Measurements from ENCODE around the gene MAPKAPK5. TPM values are rescaled to one million over a fixed set of nuclear protein-coding genes. Genes with fewer than 3 reads are reported as not detected.
"Not testable (repeated sequence)": the region's sequence is repeated elsewhere in the genome, so short reads cannot be mapped to it uniquely, and the experiment has no call there.

The MAPKAPK5 gene
- total and polyA plus RNA-seq, 12 donors: 9.1 to 28.6 (median 23.4) TPM

- H3K4me1 ChIP-seq: peaks cover 0 to 28% (median 5%) of the 10 kb centered on the region in 9 donors
- peak in 3 of 8 donors; percentile 24 to 46 (median 39) for ATAC-seq
- intact Hi-C loops (cut with DNase I); DNase-seq; H3K4me3 ChIP-seq; H3K36me3 ChIP-seq; H3K9me3 ChIP-seq; H3K27me3 ChIP-seq: not testable (repeated sequence)
- TF ChIP-seq CTCF (IDR thresholded peaks at IDR 0.05): peak in 7 of 9 donors; percentile 26 to 47 (median 41)
- WGBS, 2 donors: 48% methylated on average over 4 of the region's 4 CpGs
- H3K27ac ChIP-seq: peak overlapping the region in 1 of 10 donors; percentile 36
Measured at GRCh38 chr12:111824312-111824711, 17.7 kb upstream of the MAPKAPK5 start.

- H3K27ac ChIP-seq: no peak overlapping the region
- 80 to 82% methylated on average over 5 of the region's 5 CpGs for WGBS, 2 donors
- no peak overlapping the region for H3K4me3 ChIP-seq
- DNase-seq (no peak), ATAC-seq (no peak)
- H3K4me1 ChIP-seq: peaks cover 0 to 28% (median 0%) of the 10 kb centered on the region in 9 donors
- intact Hi-C loops (cut with DNase I): no loop called here
- H3K9me3 ChIP-seq: no peaks in the 10 kb centered on the region
- H3K27me3 ChIP-seq: no peaks in the 10 kb centered on the region
- H3K36me3 ChIP-seq: no peaks in the 10 kb centered on the region
- no peak for TF ChIP-seq CTCF (IDR thresholded peaks at IDR 0.05)
Measured at GRCh38 chr12:111825509-111825908, 16.5 kb upstream of the MAPKAPK5 start.

- intact Hi-C loops (cut with DNase I): no loop called here
- WGBS, 2 donors: 78 to 79% methylated on average over 3 of the region's 3 CpGs
- ATAC-seq: no peak
Measured at GRCh38 chr12:111826316-111826715, 15.7 kb upstream of the MAPKAPK5 start.

GRCh38 chr12:111826992-111827391 is 15.0 kb upstream of the MAPKAPK5 start:
- ATAC-seq (no peak), DNase-seq (no peak)
- no peak overlapping the region for H3K4me3 ChIP-seq
- intact Hi-C loops (cut with DNase I): no loop called here
- no peaks in the 10 kb centered on the region for H3K9me3 ChIP-seq
- no peak for TF ChIP-seq CTCF (IDR thresholded peaks at IDR 0.05)
- peaks cover 0 to 25% (median 0%) of the 10 kb centered on the region in 9 donors for H3K4me1 ChIP-seq
- no peaks in the 10 kb centered on the region for H3K36me3 ChIP-seq
- WGBS, 2 donors: 59 to 74% methylated on average over 2 of the region's 2 CpGs
- no peaks in the 10 kb centered on the region for H3K27me3 ChIP-seq
- no peak overlapping the region for H3K27ac ChIP-seq

More at GRCh38 chr12:111826316-111826715, 15.7 kb upstream of the MAPKAPK5 start:
- H3K27ac ChIP-seq: no peak overlapping the region
- no peak for DNase-seq
- H3K36me3 ChIP-seq: no peaks in the 10 kb centered on the region
- no peaks in the 10 kb centered on the region for H3K9me3 ChIP-seq
- H3K27me3 ChIP-seq: no peaks in the 10 kb centered on the region
- H3K4me1 ChIP-seq: peaks cover 0 to 28% (median 0%) of the 10 kb centered on the region in 9 donors
- TF ChIP-seq CTCF (IDR thresholded peaks at IDR 0.05): no peak
- H3K4me3 ChIP-seq: no peak overlapping the region
